Transverse colon (tissue), 3 donors: ENCODE data around the gene FILIP1L.
A peak's percentile ranks its signal among the peaks of the same experiment; 100 is the strongest.

Source experiments
- EP300 ChIP-seq: sonication (generic); formaldehyde crosslinking; IDR thresholded peaks from one replicate; pipeline ENCODE4 v1.6.1; 2017; ENCODE audit warnings: antibody characterized with exemption, low read depth
- POLR2A ChIP-seq: fragments of 450-650 bp; IDR thresholded peaks from one replicate; pipeline ENCODE4 v1.6.1; 2016; ENCODE audit warnings: antibody characterized with exemption, mild to moderate bottlenecking, moderate library complexity
- TF ChIP-seq, protein P1 (sequence below), 5 experiments: fragments of 200-600 bp in 3 of 5; fragments of 450-650 bp in 2 of 5; sonication (generic) in 3 of 5; IDR thresholded peaks; 1 replicate in 2 of 5; 2 replicates in 3 of 5; pipeline ENCODE4 v1.5.1; 2016 to 2017; ENCODE audit warnings: antibody characterized with exemption in 5 of 5, inconsistent platforms in 3 of 5, mild to moderate bottlenecking in 2 of 5, moderate library complexity in 1 of 5

DNA sequence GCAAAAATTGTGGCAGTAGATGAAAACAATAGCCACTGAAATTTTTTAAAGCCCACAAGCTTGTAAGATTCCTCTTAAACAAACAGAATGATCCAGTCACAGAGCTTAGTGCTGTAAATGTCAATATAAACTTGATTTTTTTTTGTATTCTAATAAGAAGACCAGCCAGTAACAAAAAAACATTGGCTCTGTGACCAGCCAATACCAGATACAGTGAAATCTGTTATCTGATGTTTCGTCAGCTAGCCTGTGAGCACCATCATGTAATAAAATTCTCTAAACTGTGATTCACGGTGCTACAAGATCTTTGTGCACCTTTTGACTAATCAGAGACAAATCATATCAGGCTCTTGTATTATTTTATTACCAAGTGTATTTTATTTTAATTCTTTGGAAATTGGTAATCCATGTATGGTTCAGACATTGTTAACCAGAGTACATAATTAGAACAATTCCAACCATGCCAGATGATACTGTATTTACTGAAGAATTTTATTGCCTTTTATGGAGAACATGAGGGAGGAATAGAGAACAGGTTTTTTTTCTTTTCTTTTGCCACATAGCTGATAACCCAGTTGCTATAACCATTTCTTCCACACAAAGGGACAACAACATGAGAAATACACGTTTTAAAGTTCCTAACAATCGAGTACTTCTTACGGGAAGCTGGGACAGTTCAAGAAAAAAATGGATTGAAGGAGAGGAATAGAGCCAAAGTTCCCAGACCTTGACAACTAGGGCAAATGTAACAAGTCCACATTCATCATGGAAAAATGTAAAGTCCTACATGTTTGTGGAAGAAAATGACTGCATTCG is 71.9 kb downstream of the FILIP1L start:
- TF ChIP-seq, protein P1, sequence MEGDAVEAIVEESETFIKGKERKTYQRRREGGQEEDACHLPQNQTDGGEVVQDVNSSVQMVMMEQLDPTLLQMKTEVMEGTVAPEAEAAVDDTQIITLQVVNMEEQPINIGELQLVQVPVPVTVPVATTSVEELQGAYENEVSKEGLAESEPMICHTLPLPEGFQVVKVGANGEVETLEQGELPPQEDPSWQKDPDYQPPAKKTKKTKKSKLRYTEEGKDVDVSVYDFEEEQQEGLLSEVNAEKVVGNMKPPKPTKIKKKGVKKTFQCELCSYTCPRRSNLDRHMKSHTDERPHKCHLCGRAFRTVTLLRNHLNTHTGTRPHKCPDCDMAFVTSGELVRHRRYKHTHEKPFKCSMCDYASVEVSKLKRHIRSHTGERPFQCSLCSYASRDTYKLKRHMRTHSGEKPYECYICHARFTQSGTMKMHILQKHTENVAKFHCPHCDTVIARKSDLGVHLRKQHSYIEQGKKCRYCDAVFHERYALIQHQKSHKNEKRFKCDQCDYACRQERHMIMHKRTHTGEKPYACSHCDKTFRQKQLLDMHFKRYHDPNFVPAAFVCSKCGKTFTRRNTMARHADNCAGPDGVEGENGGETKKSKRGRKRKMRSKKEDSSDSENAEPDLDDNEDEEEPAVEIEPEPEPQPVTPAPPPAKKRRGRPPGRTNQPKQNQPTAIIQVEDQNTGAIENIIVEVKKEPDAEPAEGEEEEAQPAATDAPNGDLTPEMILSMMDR (IDR thresholded peaks at IDR 0.05): peak in 1 of 5 experiments; percentile 8
- TF ChIP-seq POLR2A: no peak
- TF ChIP-seq EP300: peak; percentile 4
